ENCODE data around the gene TTC33.
"Not testable (repeated sequence)": the region's sequence is repeated elsewhere in the genome, so short reads cannot be mapped to it uniquely, and the experiment has no call there.

Gene TTC33

DNA sequence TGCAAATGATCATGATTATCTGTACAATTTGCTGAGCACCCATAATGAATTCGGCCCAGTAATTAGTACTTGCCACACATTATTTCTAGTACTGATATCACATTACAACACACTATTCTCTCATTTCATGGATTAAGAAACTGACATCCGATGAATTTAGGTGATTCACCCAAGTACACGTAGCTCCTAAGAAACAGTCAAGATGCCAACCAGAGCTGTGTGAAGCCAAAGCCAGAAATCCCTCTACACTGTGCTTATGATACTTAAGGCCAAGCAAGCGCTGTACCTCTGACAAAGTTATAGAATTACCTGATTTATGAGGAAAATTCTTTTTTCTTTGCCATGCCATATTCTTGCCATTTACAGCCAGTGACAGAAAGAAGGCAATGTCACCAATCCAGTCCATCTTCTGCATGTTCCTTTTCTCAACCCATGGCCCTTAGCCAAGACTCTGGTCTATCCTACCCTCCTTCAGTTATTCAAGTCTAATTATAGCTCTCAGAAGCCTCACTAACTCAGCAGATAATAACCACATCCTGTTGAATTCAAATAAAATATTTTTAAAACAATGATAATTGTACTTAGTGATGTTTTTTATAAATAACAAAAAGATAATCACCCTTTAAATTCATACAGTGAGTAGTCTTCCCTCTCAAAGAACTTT, 150.3 kb downstream of the TTC33 start:
- ATAC-seq, result no peak

DNA sequence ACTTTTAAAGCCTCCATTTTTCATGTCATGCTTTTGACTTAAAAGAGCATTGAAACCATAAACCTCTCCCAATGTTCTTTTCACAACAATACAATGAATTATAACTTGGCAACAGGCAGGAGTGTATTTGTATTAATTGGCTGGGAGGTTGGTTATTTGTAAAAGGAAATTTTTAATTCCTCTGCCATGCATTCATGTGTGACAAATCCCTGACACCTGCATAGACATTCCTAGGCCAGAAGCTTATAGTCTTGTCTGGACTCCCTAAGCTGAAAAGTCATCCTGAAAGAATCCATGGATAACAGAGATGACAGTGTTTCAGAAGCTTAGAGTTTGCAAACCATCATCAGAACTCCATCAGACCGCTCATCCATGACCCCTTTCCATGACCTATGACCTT, 152.4 kb downstream of the TTC33 start:
- ATAC-seq, result no peak

DNA sequence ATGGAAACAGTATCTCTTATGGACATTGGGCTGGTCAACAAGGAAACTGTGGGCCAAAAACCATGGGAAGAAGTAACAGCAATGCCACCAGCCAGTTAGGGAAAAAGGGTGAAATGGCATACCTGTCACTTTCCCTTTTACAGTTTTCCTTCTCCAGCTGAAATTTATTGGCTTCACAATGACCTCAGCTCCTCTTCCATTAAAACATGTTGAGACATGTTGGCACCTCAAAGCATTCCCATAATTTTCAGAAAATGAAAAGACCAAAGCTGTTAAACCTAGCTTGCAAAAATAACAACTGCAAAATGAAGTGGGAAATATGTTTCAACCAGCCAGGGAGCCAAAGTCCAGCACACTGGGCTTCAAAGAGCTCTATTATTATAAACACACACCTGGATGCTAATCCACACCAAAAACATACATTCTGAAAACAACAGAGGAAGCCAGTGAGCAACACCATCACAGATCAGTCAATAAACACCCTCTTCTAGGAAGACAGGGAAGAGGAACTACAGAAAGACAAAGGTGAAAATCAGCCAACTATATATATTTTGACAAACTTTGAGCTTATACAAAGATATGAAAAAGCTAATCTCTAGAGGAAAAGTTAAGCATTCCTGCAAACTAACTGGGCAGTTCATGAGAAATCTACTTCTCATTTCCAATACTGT, 154.4 kb downstream of the TTC33 start:
- no peak for ATAC-seq

DNA sequence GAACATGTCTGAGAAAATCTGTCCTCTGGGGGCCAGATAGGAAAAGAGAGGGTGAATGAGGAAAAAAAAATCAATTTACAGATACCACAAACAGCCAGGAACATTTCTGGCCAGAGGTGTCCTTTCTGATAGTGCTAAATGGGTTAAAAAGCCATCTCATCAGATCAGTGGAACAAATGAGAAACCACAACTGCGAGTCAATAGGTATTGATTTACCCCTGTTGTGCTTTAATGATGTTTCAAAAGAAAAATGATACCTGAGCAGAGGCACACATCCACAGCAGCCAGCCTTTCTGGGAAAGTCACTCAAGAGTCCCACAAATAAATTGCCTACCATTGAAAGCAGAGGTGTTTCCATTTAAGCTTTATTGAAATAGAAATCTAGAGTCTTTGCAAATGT, 155.4 kb downstream of the TTC33 start:
- peak in 1 of 2 donors; percentile 24 for ATAC-seq

DNA sequence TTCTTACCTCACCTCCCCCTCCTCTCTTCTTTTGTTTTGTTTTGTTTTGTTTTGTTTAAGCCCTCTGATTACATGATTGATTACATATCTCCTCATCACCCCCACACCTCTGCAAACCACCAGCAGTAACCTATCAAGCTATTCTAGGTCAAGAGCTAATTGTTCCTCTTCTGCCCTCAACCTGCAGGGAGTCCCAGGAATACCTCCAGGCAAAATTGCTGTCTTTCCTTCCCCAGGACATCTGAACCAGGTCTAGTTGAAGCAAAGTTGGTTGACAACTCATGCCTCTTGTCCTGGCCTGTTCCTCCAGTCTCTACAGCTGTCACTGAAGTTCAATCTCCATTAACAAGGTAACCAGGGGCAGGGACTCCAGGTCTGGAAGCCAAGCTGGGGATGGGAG, 156.1 kb downstream of the TTC33 start:
- no peak for ATAC-seq

DNA sequence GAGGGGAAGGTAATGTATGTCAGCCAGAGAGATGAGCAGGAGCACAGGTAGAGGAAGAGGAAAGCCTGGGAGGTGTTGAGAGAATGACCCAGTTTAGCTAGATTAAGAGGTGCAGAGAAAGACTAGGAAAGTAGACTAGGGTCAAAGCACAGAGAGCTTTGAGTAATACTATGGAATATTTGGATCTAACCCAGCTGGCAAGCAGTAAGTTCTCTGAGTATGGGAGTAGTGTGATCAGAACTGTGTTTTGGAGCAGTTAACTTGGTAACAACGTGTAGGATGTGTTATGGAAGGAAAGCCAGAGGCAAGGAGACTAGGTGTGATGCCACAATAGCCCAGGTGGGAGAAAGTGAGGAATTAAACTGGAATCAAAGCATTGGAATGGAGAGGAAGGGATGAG, 160.9 kb downstream of the TTC33 start:
- no peak for ATAC-seq

DNA sequence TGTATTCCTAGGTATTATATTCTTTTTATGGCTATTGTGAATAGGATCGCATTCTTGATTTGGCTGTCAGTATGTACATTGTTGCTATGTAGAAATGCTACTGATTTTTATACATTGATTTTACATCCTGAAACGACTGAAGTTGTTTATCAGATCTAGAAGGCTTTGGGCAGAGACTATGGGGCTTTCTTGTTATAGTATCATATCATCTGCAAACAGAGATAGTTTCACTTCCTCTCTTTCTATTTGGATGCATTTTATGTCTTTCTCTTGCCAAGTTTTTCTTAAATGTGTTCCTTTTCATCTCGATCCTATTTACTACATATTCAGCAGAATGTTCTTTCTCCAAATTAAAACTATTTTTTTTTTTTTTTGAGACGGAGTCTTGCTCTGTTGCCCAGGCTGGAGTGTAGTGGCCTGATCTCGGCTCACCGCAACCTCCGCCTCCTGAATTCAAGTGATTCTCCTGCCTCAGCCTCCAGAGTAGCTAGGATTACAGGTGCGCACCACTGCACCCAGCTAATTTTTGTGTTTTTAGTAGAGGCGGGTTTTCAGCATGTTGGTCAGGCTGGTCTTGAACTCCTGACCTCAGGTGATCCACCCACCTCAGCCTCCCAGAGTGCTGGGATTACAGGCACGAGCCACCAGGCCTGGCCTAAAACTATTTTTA, 163.9 kb downstream of the TTC33 start:
- not testable (repeated sequence) for ATAC-seq

DNA sequence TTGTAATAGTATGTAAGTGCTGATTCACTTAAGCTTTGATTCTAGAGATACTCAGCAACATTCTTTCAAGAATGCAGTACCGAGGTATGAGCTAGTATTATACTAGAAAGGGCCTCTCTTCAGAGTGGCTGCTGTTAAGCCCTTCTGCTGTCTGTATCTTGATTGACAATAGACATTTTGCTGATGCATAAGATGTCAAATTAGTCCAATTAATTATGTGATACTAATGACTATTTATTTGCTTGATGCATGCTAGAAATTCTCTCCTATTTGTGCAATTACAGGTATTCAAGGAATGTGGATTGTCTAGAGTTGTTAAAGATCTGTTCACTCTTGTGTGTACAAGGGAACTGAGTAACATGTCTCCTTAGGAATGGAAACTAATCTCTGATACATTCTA, 168.4 kb downstream of the TTC33 start:
- no peak for ATAC-seq

DNA sequence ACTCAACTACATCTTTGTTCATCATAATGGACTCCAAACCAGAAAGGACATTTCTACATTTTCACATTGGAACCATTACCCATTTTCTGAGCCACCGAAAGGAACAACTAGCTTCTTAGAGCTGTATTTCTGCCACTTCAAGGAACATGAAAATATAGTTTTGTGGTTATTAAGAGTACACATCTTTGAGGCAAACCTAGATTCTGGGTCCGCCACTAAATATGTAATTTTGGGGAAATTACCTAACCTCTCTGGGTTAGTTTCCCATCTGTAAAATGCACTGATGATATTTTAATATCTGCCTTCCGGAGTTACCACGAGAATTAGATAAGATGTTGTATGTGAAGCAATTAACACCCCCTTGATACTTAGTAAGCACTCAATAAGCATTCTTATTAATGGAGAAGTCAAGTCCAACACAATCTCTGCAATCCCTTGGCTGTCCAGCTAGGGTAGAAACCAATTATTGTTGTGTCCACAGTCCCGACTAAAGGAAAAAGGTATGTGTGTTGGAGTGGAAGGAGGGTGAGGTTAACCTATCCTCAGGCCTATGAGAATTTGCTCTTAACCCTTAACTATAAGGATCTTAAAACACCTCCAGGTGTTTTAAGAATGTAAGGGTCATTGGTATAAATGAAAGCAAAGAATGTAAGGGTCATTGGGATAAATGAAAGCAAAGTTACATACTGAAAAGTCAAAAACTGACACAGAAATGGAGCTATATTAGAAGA, 170.1 kb downstream of the TTC33 start:
- peak in 1 of 2 donors; percentile 38 for ATAC-seq

DNA sequence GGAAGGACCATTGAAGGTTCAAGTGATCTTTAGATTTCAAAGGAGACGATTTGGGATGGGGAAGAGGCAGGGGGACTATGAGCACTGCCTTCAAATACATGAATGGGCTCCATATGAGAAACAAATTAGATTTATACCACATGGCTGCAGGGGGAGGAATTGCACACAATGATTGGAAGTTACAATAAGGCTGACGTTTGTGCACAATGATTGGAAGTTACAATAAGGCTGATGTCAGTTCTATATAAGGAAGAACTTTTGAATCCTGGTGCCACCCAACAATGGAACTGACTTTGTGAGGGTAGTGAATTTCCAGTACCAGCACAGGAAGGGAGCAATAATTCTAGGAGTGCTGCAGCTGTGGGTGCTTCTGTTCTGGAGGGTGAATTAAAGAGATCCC, 171.7 kb downstream of the TTC33 start:
- no peak for ATAC-seq

DNA sequence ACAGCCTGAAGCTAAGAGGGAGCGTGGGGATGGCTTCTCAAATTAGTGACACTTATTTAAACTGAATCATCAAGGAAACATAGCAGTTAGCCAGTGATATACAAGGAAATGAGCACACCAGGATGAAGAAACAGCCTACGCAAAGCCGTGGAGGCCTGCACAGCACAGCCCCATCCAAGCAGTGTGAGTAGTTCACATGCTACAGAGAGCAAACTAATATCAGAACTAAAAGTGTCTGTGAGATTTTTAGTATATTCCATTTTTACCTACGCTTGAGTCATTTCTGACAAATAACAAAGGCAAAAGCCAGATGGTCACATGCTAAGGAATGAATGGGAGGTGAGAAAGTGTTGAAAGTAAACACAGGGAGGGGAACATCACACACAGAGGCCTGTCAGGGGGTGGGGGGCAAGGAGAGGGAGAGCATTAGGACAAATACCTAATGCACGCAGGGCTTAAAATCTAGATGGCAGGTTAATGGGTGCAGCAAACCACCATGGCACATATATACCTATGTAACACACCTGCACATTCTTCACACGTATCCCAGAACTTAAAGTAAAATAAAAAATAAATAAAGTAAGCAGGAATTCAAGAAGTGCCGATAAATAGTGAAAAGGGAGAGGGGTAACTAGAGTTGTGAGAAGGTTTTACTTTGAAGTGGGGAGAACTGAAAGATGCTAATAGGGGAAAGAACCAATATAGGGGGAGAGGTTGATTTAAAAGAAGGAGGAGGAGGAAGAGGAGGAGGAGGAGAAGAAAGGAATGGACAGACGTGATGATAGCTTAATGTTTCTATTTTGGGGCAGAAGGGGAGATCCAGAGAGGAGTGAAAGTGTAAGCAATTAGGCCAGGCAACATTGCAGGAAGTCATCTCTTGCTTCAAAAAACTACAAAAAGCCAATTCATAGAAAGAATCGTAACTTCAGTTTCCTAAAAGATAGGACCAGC, 177.0 kb downstream of the TTC33 start:
- ATAC-seq, result peak; percentile 94 to 96

DNA sequence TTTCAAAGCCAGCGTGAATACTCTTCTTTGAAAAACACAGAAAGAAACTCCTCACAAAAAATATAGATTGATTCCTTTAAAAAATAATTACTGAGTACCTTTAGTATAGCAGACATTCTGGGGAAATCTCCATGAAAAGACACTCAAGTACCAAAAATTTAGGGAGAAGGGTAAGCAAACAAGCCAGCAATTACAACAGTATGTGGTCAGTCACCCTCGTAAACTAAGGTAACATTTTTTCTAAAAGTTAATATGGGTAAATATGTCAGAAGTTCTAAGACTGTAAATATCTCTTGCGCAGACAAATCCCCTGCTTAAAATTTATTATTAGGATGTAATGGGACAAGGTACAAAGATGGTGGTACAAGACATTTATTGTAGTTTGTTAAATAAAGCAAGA, 178.0 kb downstream of the TTC33 start:
- no peak for ATAC-seq

DNA sequence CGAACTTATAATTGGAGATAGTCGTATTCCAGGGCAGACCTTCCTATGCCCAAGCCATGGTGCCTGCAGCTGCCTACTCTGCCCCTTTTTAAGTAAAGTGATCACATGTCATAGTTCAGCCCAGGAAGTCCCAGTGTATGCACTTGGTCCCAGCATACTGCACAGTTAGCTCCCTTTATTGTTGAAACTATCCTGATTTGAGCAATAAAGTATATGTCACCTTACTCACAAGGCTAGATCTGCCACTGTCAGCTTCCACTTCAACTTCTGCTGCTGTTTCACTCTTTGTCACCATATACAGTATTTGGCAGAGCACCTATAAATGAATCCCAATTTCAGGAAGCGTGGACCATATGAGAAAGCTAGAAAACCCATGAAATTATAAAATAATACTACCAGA, 179.8 kb downstream of the TTC33 start:
- ATAC-seq, result no peak

DNA sequence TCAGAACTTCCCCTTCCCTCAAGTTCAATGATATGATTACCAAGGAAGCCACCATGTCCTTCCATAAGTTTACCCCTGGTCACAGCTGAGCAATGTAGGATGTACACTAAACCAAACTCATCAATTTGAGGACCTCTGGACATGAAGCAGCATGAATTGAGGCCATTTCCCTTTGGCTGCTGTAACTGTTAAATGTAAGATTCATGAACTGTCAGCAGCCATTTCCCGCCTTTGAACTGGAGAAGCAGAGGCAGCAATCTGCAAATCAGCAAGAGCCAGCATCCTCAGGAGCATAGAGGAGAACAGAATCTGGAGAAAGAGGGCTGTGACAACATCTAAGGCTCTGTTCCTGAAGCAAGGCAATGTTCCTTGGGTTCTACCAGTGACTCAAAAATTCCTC, 180.3 kb downstream of the TTC33 start:
- ATAC-seq, result no peak

DNA sequence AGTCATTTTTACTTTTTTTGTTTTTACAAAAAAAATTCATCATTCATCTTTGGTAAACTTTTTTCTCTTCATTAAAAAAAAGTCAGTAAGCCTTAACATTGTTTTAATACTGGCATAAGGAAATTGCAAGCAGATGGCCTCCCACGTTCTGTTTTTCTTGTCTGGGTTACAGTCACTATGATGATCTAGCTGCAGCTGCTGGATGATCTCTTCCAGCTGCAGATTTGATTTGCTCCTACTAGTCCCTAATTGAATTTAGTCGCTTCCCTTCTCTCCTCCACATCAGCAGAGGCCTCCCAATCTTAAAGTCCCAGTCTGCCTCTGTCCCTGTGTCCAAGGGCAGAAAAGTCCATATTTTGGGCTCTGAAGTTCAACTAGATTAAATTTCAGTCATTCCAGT, 182.8 kb downstream of the TTC33 start:
- ATAC-seq, result no peak

DNA sequence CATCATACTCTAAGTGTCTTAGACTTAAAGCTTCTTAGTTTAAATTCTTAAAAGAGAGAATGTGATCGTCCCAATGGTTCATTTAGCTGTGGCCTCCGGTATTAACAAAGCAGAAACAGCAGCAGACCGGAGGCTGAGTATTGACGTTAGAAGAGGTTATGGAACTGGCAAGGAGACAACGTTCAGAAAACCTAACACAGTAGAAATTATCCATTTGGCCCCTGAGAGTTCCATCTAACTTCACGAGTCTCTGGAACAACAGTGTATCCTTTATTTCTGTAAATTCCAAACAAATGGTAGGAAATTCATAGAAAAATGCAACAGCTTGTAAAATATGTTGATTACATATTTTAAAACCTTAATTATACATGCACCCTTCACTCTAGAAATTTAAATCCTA, 183.4 kb downstream of the TTC33 start:
- ATAC-seq, result no peak

DNA sequence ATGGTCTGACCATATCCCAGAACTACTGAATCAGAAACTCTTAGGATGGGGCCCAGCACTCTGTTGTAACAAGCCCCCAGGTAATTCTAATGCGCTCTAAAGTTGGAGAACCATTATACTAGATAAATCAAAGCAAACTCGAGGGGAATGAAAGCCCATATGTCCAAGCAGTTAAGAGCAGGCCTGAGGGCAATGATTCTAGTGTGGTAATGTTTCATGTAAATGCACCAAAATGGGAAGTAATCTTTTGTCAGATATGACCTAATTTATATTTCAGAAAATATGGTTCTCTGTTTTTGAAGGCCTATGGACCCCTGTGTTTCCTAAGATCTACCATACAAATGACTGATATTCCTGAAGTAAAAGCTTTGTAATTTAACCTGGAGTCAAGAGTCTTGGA, 184.0 kb downstream of the TTC33 start:
- no peak for ATAC-seq

DNA sequence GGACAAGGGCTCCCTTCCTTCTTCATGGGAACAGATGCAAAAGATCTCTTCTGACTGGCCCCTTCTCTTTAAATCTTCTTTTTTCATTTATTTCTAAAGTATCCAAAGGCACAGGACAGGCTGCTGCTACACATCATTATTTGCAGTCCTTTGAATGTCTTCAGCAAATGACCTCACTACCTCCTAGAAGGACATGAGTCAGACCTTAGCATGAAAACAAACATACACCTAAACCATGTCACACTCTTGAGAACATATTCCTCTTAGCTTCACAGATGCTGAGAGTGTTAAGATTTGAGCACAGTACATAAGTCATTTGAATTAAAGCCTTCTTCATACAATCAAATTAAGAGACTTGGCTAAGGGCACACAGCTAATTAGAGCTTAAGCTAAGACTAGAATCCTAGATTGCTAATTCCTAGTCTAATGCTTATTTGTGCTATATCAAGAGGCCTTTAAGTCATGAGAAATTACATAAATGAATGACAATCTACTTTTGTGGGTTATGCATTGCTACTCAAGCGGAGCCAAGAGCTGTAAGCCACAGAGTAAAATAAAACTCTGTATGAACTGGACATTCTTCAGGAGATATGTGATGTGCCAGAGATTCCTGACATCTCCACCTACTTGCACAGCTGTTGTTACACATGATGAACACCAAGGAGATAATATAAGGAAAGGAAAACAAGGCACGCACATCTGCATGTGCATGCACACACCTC, 185.2 kb downstream of the TTC33 start:
- peak; percentile 76 to 81 for ATAC-seq

DNA sequence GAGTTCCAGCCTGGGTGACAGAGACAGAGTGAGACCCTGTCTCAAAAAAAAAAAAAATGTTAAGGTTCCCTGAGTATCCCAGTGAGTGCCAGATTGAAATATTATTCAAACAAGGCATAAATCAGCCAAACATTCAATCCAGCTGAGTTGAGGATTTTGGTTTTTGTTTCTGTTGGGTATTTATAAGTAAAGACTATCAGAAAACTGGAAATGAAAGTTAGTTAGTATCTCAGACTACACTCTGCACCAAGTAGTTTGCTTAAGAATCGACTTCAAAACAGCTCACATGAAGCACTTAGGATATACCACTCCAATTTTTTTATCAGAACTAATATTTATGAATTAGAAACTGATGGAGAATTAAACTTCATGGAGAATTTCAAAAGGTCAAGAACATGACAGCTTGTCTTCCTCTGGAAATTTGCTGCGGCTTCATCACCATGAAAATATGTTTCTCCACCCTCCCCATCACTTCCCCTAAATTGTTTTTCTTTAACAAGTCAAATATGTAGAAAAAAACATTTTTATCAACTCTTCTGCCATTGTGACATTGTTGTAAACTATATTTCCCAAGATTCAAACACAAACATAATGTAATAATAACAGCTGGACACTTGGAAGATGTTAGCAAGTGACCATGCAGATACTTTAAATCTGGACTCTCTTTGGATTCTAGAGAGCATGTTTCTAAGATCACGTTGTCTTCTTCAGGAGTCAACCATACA, 186.1 kb downstream of the TTC33 start:
- no peak for ATAC-seq

DNA sequence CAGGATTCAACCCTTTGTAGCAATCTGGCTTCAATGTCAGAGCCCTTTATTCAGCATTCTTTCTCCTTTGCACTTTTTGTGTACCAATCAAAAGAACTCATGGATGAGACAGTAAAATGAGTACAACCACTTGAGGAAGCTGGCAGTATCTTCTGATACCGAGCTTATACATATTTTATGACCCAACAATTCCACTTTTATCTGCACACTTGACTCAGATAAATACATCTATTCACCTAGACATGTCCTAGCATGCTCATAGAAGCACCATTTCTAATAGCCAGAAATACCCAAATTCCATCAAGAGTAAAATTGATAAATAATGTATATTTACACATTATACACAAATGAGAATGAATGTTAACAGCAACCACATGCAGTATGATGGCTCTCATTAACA, 187.2 kb downstream of the TTC33 start:
- no peak for ATAC-seq

DNA sequence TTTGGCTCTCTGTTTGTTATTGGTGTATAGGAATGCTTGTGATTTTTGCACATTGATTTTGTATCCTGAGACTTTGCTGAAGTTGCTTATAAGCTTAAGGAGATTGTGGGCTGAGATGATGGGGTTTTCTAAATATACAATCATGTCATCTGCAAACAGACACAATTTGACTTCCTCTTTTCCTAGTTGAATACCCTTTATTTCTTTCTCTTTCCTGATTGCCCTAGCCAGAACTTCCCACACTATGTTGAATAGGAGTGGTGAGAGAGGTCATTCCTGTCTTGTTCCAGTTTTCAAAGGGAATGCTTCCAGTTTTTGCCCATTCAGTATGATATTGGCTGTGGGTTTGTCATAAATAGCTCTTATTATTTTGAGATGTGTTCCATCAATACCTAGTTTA, 192.6 kb downstream of the TTC33 start:
- not testable (repeated sequence) for ATAC-seq

Data from activated CD4-positive, CD25-positive, alpha-beta regulatory T cell treated with anti-CD3 and anti-CD28 coated beads, Interleukin-2, amount 50 U/mL, for 24 hours (primary cell).